ENCODE data around the gene SLC6A17.

The SLC6A17 gene

DNA sequence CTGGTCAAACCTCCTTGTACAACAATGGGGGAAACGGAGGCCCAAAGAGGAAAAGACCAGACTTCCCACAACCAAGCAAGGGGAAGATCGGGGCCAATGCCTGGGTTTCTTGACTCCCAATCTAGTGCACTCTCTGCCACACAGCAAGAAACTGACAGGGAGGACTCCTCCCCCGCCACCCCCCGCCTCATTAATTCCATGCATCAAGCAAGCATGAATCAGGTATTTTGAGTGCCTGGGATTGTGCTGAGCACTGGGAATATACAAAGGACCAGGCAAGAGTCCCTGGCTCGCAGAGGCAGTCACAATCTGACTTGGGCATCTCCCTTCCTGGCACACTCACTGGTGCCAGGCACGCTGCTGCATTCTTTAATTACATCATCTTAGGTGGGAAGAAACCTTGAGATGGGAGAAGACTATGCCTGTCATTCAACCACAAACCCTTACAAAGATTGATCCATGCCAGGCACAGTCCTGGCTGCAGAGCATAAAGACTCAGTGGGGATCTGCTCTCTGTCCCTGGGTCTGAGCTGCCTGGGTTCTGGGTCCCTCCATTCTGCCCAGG is 55.4 kb downstream of the SLC6A17 start:
- DNase-seq = no peak

DNA sequence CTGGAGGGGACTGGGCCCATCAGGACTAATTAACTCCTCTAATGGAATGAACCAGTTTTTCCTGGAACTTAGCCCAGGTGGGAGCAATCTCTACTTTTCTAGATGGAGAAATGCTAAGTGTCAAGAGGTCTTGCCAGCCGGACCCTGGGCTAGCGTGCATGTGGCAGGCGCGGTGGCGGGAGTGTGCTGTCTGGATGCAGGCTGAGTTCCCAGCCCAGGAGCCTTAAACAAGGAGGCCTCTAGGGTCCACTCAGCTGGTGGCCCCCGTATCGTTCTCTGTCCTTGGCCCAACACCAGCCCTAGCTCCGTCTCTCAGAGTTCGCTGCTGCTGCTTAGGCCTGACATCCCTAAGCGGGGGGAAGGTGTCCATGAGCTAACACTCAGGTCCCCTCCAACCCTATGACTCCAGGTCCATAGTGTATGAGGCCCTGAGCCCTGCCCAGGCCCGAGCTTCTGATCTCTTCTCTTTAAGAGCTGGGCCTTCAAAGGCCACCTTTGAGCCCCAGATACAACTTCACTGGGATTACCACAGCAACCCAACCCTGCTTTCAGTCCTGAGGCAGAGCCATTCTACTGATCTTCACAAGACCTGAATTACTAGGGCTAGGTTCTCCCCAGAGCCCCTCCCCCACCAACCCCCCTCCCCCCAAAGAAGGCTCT is 56.1 kb downstream of the SLC6A17 start:
- DNase-seq = no peak

DNA sequence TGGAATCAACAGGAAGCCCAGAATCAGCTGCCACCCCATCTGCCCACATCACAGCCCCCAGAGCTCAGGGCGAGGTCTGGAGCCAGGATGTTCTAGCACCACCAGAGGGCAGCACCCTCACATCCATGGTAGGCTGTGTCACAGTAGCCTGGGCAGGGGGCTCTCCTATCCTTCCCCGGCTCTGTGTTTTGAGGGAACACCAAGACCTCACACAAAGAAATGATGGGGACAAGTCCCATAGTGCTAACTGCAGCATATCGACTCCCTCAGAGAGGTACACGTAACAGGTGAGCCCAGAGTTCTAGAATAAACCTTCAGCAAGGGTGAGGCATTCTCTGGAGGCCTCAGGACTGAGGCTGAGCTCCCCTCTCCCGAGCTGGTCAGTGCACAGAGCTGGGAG is 57.5 kb downstream of the SLC6A17 start:
- DNase-seq = peak; percentile 71 to 84 (median 78)

DNA sequence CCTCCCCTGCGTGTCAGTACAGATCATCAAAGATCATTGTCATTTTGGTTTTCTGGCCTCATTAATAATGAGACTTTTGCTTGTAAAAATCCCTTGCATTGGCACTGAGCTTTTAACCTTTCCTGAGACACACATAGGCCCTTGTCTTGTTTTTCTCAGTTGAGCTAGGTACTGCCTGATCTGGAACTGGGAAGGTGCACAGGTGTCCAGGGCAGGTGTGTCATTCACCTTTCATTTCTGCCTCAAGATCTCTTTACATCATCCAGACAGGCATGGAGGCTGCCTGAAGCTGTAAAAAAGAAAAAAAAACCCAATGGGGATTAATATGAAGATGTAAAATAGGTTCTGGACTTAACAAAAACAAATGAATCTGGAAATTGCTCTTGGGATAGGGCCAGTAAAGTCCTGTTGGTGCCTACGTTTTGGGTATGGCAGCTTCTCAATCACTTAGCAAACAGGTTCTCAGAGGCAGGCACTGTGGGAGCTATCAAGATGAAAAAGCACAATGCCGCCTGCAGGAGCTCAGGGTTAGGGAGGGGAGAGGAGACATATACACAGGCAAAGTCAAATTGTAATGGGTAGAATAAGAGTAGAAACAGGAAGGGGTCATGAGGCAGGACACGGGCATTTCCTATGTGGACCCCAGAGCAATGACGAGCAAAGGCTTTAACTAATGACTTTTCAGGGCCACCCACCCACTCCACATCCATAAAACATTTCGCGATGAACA is 58.8 kb downstream of the SLC6A17 start:
- DNase-seq = no peak

DNA sequence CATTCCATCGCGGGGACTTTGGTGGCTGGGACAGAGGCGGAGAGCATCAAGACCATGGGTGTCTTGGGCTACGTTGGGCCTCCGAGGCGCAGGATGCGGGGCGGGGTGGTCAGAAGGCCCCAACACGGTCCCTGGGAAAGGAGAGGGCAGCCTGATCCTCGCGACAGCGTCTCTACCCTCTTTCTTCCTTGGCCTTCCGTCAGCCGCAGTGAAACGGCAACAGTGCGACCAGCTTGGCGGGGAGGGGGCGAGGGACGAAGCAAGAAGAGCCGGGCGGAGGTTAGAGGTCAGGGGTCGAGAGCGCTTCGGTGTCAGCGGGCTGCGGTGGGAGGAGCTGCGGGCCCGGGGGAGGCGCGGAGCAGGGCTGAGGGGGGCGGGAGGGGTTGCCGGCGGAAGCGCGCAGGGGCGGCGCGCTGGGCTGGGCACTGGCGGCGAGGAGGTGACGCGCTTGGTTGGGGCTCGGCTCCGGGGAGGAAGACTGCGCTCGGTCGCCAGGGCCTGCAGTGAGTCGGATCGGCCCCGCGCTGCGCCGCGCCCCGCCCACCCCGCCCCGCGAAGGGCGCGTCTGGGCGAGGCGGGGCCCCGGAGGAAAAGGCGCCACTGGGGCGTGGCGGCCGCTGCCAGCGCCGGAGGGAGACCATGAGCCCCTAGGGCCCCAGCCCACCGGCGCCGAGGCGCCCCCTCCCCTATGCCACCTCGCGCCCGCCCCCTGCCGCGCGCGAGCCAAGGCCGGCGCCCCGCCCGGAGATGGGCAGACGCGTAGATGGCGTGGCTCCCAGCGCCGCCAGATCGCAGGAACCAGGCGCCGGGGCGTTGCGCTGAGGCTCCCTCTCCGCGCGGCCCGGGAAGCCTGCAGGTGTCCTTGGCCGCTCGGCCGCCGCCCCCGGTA is 59.7 kb downstream of the SLC6A17 start, which contains the start of gene KCNC4:
Gene KCNC4, plus strand, starts transcription at position 600 of the 889 bp plus-strand sequence. CDS start 1,186 bp downstream, outside the sequence.
- peak; percentile 84 to 94 (median 90) for DNase-seq

DNA sequence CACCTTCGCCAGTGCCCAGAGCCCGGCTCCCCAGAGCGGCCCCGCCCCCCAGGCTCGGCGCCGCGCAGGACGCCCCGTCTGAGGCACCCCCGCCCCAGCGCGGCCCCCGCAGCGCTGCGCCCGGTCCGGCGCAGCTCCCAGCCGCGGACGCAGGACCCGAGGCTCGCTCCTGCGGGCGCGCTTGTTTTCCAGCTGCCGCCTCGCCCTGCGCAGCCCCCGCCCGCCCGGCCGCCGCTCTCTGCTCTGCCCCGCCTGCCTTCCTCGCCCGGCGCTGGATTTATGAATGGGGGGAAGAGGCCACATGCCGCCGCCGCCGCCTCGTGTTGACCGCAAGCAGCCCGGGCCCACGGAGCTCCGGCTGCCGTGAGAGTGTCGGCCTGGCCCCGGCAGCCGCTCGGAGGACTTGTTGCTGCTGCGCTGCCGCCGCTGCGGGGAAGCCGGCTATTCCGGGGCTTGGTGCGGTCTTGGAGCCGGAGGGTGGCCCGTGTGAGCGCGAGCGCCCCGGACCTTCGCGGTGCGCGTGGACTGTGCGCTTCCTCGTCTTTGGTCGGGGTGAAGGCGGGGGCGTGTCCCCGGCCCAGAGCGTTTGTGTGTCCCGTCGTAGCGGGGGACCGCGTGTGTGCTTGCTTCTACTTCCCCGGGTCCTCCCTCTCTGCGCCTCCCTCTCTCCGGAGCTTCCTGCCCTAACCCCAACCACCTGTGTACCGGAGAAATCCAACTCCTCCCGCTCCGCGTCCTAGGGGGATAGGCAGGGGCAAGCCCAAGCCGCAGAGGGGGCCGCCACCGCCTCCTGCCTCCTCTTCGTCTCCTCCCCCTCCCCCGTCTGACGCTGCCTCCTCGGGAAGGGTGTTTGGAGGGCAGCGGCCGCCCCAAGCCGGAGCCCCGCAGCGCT is 60.6 kb downstream of the SLC6A17 start:
- peak; percentile 31 to 79 (median 66) for DNase-seq

DNA sequence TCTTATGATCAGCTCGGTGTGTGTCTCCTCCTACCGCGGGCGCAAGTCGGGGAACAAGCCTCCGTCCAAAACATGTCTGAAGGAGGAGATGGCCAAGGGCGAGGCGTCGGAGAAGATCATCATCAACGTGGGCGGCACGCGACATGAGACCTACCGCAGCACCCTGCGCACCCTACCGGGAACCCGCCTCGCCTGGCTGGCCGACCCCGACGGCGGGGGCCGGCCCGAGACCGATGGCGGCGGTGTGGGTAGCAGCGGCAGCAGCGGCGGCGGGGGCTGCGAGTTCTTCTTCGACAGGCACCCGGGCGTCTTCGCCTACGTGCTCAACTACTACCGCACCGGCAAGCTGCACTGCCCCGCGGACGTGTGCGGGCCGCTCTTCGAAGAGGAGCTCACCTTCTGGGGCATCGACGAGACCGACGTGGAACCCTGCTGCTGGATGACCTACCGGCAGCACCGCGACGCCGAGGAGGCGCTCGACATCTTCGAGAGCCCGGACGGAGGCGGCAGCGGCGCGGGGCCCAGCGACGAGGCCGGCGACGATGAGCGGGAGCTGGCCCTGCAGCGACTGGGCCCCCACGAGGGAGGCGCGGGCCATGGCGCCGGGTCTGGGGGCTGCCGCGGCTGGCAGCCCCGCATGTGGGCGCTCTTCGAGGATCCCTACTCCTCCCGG is 61.3 kb downstream of the SLC6A17 start:
- DNase-seq = peak in 3 of 4 experiments; percentile 39 to 46 (median 44)

DNA sequence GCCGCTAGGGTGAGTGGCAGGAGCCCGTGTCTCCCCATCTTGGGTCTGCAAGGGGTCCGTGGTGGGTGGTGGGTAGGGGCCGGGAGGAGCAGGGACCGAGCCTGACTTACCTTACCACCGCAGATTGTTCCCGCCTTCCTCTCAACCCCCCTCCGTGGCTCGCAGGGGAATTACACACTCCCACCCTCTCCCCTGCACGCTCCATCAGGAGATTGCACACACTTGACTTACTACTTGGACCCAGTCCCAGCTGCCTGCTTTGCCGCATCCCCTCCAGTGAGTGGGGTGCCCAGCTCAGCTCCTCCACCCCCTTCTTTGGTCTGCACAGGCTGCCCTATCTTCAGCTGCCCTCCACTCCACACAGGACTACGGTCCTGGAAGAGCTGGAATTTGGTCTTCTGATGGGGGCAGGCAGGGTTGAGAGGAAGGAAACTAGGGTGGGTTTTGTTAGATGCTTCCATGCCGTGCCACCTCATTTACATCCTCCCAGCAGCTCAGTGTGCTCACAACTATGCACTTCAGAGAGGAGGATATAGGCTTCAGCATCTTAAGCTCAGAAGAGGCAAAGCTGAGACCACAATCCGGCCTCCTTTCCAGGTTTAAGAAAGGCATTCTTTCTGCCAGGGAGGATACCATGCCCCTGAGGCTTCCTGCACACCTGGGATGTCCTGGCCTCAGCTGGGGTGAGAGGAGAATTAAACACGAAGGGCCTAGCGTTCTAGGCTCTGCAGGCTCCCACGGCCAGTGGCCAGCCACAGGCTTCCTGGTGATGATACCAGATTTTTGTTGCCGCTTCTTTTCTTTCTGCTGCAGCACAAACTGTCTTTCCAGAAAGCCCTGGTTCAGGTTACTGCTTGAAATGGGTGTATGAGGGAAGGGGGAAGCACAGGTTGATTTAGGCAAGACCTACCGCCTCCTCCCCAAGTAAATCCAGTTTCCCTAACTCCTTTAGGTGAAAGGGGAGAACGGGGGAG is 62.2 kb downstream of the SLC6A17 start:
- no peak for DNase-seq

DNA sequence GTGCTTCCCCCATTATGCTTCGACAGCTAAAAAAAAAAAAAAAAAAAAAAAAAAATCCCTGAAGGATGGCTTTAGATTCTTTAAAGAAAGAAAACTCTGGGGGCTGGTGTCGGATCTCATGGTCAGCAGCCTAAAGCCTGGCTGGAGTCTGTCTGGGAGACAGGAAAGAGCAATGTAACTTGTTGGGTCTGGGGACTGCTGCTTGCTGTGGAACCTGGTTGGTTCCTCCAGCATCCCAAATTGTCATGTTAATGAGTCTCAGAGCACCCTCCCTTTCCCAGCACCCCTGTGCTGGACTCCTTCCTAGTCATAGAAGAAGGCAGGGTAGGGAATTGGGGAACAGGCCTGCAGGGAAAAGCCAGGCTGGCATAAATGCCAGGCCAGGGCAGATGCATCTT is 62.8 kb downstream of the SLC6A17 start:
- DNase-seq = no peak

DNA sequence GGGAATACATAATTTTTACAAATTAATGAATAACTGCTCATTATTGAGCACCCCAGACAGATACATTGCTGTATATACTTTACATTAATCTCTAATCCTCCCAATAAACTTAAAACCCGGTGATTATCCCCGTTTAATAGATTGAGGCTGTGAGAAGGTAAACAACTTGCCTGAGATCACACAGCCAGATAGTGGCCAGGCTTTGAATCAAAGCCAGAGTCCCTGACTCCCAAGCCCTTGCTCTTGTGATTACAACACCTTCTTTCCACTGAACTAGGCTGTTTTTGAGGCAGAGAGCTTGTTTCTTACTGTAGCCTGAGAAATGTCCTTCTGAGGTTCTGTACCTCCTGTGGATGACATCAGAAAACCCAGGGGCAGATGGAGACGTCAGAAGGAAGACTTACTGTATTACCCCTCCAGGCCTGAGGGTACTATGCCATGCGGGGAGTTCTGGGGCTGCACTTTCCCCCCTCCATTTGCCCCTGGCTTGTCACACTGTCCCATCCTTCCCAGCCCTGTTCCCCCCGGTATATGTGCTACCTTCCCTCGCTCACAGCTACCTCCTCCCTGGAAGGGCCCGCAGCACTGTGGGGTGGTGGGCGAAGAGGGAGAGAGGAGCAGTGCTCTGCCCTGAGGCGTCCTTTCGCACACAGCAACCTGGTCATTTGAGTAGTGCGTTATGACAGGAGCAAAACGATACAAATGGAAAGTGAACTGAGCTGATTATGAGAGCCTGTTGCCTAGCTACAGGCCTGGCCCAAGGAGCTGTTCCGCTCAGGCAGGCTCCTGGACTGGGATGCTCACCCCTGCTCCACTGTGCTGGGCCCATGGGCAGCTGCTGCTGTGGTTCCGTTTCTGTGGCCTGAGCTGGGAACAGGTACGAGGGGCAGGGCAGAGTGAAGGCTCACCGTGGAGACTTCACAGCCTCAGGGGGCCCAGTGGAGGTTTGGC is 64.4 kb downstream of the SLC6A17 start:
- peak in 1 of 4 experiments; percentile 5 for DNase-seq

DNA sequence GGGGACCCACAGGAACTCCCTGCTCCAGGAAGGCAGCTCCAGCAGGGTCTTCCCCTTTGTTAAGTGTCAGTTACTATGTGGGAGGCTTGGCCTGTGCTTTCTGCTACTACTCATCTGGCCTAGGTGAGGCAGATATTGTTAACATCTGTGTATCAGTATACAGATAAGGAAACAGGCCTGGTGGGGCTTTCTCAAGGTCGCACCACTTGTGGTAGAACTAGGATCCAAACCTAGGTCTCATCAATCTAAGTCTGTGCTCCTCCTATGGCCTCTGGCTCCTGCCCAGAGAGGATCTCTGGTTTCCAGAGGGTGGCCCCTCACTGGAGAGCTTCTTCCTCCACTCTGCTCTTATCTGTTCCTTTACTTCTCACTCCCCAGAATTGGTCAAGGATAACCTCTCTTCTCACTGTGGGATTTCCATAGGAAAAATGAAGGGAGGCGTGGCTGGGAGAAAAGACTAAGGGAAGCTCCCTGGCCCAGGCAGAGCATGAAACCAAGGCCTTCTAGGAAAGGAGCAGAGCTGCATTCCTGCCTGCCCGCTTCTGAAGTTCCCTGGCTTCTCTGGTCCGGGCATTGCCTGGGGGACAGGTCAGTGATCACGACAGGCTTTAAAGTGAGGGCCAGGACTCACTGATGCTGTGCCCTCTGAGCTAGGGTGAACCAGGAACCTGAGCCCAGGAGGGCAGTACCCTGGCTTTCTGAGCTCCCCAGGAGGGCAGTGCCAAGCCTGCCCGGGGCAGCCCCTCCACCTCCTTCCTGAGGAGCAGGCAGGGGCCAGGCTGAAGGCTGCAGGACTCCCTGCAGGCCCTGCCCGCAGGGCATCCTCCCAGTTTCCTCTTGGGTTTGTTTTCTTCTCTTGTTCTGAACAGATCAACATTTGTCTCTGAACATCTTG is 65.6 kb downstream of the SLC6A17 start:
- no peak for DNase-seq

DNA sequence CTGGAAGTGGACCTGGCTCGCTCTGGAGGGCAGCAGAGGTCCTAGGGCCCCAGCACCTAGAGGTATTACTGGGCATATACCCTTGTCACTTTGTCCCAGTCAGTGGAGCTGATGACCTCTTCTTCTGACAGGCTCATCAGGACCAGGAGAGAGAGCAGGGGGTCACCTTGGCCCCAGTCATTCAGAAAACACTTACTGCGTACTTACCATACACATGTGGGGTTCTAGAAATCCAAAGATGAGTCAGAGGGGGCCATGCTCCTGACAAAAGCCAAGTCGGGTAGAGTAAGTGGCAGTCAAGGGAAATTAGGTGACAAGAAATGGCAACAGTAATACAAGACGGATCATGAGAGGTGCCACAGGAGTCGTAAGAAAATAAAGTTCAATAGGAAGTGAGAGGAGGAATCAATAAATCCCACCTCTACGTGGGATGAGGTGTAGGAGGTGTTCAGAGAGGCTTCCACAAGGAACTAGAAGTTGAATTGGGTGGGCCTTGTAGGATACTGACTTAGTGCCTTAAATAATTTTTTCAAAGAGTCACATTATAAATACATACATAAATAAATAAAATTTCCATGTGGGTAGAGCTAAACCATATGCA is 66.7 kb downstream of the SLC6A17 start:
- no peak for DNase-seq

DNA sequence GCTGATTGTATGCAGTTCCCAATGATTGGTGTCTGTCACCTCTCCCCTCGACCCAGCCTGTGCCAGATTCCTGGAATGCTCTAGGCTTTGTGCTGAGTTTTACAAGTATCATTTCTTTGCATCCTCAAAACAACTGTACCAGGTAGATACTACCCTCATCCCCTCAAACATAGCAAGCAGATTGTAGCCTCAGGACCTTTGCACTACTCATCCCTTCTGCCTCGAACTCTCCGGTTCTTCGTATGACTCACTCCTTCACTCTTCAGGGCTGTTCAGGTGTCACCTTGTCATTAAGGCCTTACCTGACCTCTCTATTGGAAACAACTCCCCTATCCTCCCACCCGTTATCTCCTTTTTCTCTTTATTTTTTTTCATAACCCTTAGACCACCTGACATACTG is 67.8 kb downstream of the SLC6A17 start:
- DNase-seq = no peak

DNA sequence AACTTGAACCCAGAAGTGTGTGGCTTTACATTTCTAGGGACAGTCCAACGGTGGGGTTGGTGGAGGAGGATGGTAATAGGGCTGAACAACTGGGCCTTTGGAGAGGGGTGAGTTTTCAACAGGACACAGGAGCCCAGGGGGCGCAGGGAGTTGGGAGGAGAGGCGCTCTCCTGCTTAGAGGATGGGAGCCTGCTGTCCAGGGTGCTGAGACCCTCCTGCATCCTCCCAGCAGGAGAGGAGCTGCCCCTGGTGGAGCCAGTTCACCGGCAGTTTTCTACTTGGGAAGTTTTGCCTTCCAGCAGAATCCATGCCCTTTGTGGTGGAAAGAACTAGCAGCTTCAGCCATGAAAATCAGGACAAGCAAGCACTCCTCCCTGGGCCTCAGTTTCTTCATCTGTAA is 68.4 kb downstream of the SLC6A17 start:
- DNase-seq = no peak

DNA sequence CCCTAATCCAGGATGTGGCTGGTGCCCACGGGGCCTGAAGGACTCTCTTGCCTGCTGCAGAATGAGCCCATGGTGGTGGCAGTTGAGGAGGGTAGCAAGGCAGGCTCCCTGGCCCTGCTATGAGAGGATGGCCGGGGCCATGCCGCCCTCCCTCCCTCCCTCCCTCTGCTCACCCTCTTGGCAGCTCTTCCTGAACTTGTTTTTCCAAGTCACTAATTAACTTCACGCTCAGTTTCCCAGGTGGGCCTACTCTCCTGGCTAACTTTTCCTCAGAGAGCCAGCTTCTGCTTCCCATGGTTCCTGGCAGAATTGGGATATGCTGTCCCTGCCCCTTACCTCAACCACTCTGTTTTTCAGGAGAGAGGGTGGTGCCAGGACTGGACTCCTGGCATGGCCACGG is 70.0 kb downstream of the SLC6A17 start:
- DNase-seq = no peak

DNA sequence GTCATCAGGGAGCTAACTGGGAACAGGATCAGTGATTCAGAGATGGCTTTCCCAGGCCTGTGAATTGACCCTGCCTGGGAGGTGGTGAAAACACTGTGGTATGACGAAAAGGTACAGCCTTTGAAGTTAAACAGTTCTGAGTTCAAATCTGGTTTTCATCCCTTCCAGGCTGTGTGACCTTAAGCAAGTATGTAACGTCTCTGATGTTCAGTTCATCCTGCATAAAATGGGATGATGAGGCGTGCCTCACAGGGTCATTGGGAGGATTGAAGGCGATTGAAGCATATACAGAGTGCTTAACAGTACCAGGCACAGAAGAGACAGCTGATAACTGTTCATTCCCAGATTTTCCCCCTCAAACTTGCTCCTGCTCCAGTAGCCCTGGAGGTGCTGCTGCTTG is 70.8 kb downstream of the SLC6A17 start:
- no peak for DNase-seq

DNA sequence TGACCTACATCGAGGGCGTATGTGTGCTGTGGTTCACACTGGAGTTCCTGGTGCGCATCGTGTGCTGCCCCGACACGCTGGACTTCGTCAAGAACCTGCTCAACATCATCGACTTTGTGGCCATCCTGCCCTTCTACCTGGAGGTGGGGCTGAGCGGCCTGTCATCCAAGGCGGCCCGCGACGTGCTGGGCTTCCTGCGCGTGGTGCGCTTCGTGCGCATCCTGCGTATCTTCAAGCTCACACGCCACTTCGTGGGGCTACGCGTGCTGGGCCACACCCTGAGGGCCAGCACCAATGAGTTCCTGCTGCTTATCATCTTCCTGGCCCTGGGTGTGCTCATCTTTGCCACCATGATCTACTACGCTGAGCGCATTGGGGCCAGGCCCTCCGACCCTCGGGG is 72.8 kb downstream of the SLC6A17 start:
- no peak for DNase-seq
